Right hindlimb (tissue), 1 donor: Measurements from ENCODE around the gene ERO1B.

Experiments
- DNase-seq: peaks from one replicate; pipeline ENCODE4 v3.0.0-alpha.2; 2018

The ERO1B gene

DNA sequence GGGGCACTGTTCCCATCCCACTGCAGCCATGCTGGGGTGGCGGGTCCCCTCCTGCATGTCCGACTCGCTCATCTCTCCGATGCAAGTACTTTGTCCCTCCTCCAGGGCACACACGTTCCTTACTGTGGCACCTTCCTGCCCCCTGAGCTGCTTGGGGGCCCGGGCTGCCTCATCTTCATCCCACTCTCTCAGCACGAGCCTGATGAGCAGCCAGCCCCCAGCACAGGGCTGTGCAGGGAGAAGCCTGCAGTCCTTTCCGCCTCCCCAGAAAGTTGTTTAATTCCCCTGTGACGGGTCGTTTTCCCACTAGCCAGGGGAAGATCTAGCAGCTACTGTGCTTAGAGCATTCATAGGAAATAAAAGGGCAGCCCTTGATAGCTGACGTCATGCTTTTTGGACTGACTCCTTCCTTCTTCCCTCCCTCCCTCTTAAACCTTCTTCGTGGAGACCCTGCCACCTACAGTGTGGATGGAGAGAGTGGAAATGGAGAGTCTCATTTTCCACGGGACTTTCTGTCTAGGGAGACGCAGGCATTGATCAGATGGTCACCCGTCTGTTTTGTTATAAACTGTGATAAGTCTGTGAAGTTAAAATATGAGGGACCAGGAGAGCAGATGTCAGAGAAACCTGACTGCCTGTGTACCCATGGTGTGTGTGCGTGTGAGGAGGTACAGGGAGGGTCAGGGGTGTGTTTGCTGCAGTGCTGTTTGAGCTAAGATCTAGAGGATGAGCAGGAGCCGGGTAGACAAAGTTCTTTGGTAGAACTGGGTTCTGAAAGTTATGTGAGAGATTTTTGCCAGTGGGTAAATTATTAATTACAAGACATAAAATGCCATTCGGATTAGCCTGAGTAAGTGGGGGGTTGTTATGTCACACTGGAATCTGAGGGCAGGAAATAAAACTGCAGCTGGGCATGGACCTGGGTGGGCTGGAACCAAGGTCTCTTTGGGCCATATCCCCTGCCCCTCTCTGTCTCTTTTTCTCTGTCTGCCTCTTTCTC, 105.1 kb downstream of the ERO1B start:
- no peak for DNase-seq

DNA sequence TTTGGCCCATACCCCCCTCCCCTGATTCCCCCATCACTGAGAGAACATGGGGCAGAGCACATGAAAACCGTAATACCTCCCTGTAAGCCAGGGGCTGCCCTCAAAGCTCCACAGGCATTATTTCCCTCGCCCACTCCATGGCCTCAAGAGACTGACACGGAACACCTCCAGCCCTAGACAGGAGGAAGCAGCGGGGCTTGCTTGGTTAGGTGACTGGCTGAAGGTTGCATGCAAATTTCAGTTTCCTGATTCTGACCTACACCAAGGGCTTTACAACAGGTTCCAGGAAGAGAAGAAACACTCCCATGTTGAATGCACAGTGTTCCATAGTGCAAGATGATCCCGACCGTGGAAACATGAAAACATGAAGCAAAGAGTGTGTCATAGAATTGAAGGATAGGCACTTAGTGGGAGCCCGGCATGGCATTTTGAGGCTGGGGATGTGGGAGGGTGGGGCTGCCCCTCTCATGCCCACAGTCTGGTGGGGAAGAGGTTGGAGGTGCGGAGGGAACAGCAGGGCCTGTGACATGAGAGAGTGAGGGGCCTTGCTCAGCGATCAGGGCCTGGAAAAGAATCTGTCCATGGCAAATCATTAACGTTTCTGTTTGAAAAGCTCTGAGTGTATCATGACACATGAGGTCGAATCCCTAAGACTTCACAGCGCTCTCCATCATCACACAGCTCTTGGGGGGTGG, 106.0 kb downstream of the ERO1B start:
- DNase-seq, result no peak

- no peak for DNase-seq
Measured at GRCh38 chr1:236173174-236173767, 108.5 kb downstream of the ERO1B start.

DNA sequence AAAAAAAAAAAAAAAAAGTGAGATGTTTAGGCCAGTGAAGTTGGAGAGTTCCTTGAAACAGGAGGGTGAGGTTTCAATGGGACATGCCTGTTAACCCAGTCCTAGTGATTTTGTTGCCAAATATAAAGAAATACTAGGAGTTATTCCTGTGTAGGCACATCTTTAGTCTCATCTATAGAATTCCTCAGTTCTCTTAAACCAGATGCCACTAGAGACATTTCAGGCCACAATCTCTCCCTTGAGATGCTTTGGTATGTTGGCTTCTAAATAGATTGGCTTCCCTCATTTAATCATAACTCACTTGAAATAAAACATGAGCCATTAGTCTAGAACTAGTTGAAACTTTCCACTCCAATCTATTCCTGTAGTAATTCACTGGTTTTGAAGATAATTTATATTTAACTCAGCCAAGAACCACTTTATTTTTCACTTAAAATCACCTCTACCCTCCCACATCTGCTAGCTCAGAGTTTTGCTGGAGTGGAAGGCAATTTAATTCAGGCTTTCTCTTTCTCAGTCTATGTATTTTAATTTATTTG, 109.6 kb downstream of the ERO1B start:
- DNase-seq, result no peak

DNA sequence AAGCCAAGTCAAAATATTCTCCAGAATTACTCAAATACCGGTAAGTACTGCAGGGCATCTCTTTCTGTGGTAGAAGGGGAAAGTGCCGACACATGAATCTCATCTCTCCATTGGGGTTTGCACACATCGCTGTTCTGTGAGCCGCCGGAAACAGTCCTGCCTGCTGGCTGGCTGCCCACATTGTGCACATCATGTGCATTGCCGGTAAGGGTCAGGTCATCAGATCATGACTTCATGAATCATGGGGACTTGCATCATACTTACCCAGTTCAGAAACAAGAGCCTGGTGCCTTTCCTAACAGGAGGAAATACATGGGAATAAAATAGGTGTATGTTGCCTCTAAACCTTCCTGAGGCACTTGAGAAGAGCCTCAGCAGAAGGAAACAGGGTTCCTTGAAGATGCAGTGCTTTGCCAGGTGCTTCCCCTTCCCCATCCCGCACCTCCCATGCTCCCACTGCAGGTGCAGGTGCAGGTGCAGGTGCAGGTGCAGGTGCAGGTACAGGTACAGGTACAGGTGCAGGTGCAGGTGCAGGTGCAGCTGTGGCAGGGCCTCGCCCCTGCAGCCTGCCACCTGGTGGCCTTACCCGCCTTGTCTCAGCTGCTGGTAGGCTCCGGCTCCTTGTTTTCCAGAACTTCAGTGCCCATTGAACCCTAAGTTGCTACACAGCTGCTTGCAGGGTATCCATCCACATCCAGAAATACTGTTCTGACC, 112.9 kb downstream of the ERO1B start:
- no peak for DNase-seq

DNA sequence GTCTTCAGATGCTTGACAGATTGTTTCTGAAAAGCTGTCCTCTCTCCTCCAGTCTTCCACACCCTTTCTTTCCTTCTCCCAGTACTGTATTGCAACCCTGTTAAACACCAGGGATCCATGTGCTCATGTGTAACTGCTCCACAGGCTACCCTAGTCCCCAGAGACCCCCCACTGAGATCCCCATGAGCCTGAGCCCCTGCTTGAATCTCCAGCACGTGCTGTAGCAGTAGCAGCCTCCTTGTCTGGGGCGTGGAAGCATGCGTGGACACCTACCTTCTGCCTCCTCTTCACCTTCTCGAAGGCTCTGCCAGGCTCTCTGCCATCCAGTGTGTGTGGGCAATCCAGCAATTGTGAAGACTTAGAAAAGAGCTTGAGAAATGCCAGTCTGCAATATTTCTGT, 114.2 kb downstream of the ERO1B start:
- DNase-seq, result no peak

GRCh38 chr1:236167154-236167553, 114.6 kb downstream of the ERO1B start:
- no peak for DNase-seq

DNA sequence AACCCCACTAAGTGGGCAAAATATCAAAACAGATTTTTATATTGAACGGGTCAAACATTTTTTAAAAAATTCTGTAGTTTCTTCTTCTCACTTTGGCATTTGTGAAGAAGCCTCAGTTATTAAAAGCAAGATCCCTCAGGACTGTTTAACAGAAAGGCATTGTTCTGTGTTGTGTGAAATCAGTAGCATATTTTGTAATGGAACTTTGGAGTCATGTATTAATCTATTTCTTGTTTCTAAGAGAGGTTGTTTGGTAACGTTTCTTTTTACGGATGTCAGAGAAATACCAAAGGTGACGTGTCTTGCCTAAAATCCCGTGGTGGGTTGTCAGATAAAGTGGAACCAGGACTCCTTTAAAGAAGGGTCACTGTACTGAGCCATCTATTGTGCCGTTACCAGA, 115.7 kb downstream of the ERO1B start:
- no peak for DNase-seq
